ENCODE measurements around the gene NKX1-2. TPM values are rescaled to one million over a fixed set of nuclear protein-coding genes. Genes with fewer than 3 reads are reported as not detected.
A peak's percentile ranks its signal among the peaks of the same experiment; 100 is the strongest.

The NKX1-2 gene
- total and polyA plus RNA-seq, 2 experiments from 2014 or later = 9.8 to 39.4 TPM

GRCh38 chr10:124416733-124417132, 33.1 kb downstream of the NKX1-2 start:
- H3K4me3 ChIP-seq = 0 out of 2 replicates have a peak overlapping the region, but pooled peaks have one; percentile 78
- 0 out of 2 replicates have a peak, but pooled peaks cover 4% of the 10 kb centered on the region for H3K27me3 ChIP-seq (ENCODE audit: insufficient read depth)
- Mint-ChIP-seq H3K27me3 (ENCODE audit: insufficient read depth, low read depth, poor library complexity) (peaks cover 22% of the 10 kb centered on the region), H3K27ac (no peak overlapping the region), H3K36me3 (ENCODE audit: low read depth) (peaks cover 5% of the 10 kb centered on the region; the same call in 1 of the 3 replicates), H3K4me1 (peaks cover 30% of the 10 kb centered on the region), H3K9me3 (no peaks in the 10 kb centered on the region), H3K4me3 (peak overlapping the region; percentile 88; the same call in 2 of the 3 replicates)
- no peak overlapping the region for H3K27ac ChIP-seq (ENCODE audit: low read depth)
- no peaks in the 10 kb centered on the region for H3K9me2 ChIP-seq (ENCODE audit: insufficient read depth)
- no peak overlapping the region for H2AFZ ChIP-seq
- peaks cover 27% of the 10 kb centered on the region for H3K4me1 ChIP-seq (ENCODE audit: insufficient read depth)
- peaks cover 3% of the 10 kb centered on the region; the same call in 1 of the 2 replicates for H3F3A ChIP-seq (replicated peaks; ENCODE audit: low read depth)
- H4K20me1 ChIP-seq (replicated peaks; ENCODE audit: insufficient read depth) = peaks cover 21% of the 10 kb centered on the region
- H3K79me2 ChIP-seq (replicated peaks; ENCODE audit: insufficient read depth) = peaks cover 59% of the 10 kb centered on the region
- ATAC-seq (no peak), DNase-seq (ENCODE audit: low spot score) (no peak)
- TF ChIP-seq STAT1 (IDR thresholded peaks at IDR 0.05; ENCODE audit: unreplicated experiment) = no peak
- TF ChIP-seq CTCF (conservative IDR thresholded peaks at IDR 0.05; ENCODE audit: low read depth in 2 of 2) = no peak
- TF ChIP-seq NANOG (IDR thresholded peaks at IDR 0.05; ENCODE audit: borderline replicate concordance) = no peak
- TF ChIP-seq ETS1 (IDR thresholded peaks at IDR 0.05) = no peak
- TF ChIP-seq ZNF114 (CRISPR knock-in tag; IDR thresholded peaks at IDR 0.05) = no peak
- TF ChIP-seq EZH2 (IDR thresholded peaks at IDR 0.05; ENCODE audit: low read depth, unreplicated experiment) = no peak
- no peak for TF ChIP-seq POLR2AphosphoS5 (IDR thresholded peaks at IDR 0.05; ENCODE audit: low read depth)
- no peak for TF ChIP-seq JUNB (IDR thresholded peaks at IDR 0.05; ENCODE audit: unreplicated experiment)
- TF ChIP-seq ZNF462 (CRISPR knock-in tag; IDR thresholded peaks at IDR 0.05) = no peak
- no peak for TF ChIP-seq ZNF331 (CRISPR knock-in tag; IDR thresholded peaks at IDR 0.05; ENCODE audit: low read depth)
- no peak for TF ChIP-seq EZH2phosphoT487 (IDR thresholded peaks at IDR 0.05; ENCODE audit: unreplicated experiment)
- no peak for TF ChIP-seq REST (IDR thresholded peaks at IDR 0.05; ENCODE audit: unreplicated experiment)
- no peak for TF ChIP-seq CREB1 (CRISPR knock-in tag; IDR thresholded peaks at IDR 0.05; ENCODE audit: low read depth)
- no peaks in the 10 kb centered on the region; the same call in 1 of the 2 replicates for H3K36me3 ChIP-seq (ENCODE audit: insufficient read depth)
- H3K4me2 ChIP-seq = peak overlapping the region; percentile 72

Data from GM23338 (cell line).